ENCODE measurements around the gene UBE2D1. TPM values are rescaled to one million over a fixed set of nuclear protein-coding genes. Genes with fewer than 3 reads are reported as not detected.
A peak's percentile ranks its signal among the peaks of the same experiment; 100 is the strongest.

Gene UBE2D1
- total and polyA plus RNA-seq, 2 of the 13 experiments (the other 11 are each of a cell fraction or from before 2014, with no cell fraction given) = 6.2 to 13.8 TPM

DNA sequence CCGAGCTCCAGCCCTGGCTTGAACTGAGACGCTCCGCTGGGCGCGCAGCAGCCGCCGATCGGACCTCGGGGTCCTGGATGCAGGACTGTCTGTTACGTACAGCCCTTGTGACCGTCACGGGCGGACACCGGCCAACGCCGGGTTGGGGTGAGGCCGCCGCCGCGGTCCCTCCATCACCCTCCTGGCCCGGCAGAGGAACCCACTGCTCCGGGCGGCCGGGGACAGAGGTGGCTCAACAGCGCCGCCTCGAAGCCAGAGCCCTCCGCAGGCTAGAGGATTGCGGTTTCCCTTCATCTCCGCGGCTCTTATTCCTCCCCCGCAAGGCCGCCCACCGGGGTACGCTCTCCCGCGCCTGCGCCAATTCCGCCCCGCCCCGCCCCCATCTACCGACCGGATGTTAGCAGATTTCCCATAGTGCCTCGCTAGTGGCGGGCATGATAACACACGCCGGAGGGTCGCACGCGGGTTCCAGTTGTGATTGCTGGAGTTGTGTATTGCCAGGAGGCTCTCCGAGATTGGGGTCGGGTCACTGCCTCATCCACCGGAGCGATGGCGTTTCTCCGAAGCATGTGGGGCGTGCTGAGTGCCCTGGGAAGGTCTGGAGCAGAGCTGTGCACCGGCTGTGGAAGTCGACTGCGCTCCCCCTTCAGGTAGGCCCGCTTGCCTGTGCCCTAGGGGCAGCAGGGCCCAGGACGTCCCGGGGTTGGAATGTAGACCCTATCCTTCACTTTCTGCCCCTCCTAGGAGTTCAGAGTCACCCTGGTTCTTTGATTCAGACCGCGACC, 50.4 kb downstream of the UBE2D1 start, which contains the start of gene TFAM (continued):
- TF ChIP-seq U2AF2 (IDR thresholded peaks at IDR 0.05; ENCODE audit: low read depth, low read length) (no peak), HHEX (CRISPR knock-in tag; IDR thresholded peaks at IDR 0.05) (0 out of 2 replicates have a peak, but pooled peaks have one; percentile 15), MATR3 (CRISPR knock-in tag; IDR thresholded peaks at IDR 0.05) (no peak), TOE1 (CRISPR knock-in tag; IDR thresholded peaks at IDR 0.05) (no peak), ZFP90 (CRISPR knock-in tag; IDR thresholded peaks at IDR 0.05; ENCODE audit: borderline replicate concordance) (peak; percentile 62; the same call in 1 of the 2 replicates), NR2F6 (IDR thresholded peaks at IDR 0.05) (no peak; the same call in 1 of the 2 replicates), NR2F6 (CRISPR knock-in tag; IDR thresholded peaks at IDR 0.05) (no peak; the same call in 1 of the 2 replicates), ZNF30 (CRISPR knock-in tag; IDR thresholded peaks at IDR 0.05) (no peak), ZSCAN9 (CRISPR knock-in tag; IDR thresholded peaks at IDR 0.05; ENCODE audit: borderline replicate concordance) (peak; percentile 53; the same call in 1 of the 2 replicates), KLF13 (CRISPR knock-in tag; IDR thresholded peaks at IDR 0.05) (no peak), TRIM24 (CRISPR knock-in tag; IDR thresholded peaks at IDR 0.05) (no peak), SNRNP70 (IDR thresholded peaks at IDR 0.05; ENCODE audit: low read depth, low read length) (no peak), ZBTB8A (CRISPR knock-in tag; IDR thresholded peaks at IDR 0.05; ENCODE audit: borderline replicate concordance, low read depth) (no peak), NFYC (CRISPR knock-in tag; IDR thresholded peaks at IDR 0.05) (no peak; the same call in 1 of the 2 replicates), KDM6A (CRISPR knock-in tag; IDR thresholded peaks at IDR 0.05; ENCODE audit: low read depth) (no peak), MBD4 (IDR thresholded peaks at IDR 0.05; ENCODE audit: borderline replicate concordance, low read length) (no peak), CBFB (CRISPR knock-in tag; IDR thresholded peaks at IDR 0.05) (peak; percentile 86; the same call in 1 of the 2 replicates), ZSCAN25 (CRISPR knock-in tag; IDR thresholded peaks at IDR 0.05) (peak; percentile 42; the same call in 1 of the 2 replicates), TOPORS (CRISPR knock-in tag; IDR thresholded peaks at IDR 0.05) (peak; percentile 93; the same call in 1 of the 2 replicates), ZNF772 (CRISPR knock-in tag; IDR thresholded peaks at IDR 0.05) (0 out of 2 replicates have a peak, but pooled peaks have one; percentile 27), RARA (CRISPR knock-in tag; IDR thresholded peaks at IDR 0.05) (0 out of 2 replicates have a peak, but pooled peaks have one; percentile 14), FOSL1 (CRISPR knock-in tag; IDR thresholded peaks at IDR 0.05; ENCODE audit: borderline replicate concordance) (no peak), RFX5 (IDR thresholded peaks at IDR 0.05; ENCODE audit: low read depth, low read length) (no peak), PCBP1 (IDR thresholded peaks at IDR 0.05; ENCODE audit: borderline replicate concordance, low read depth, low read length) (peak; percentile 83; the same call in 1 of the 2 replicates), XRCC5 (optimal IDR thresholded peaks at IDR 0.05; ENCODE audit: low read length) (peak; percentile 54), ZNF121 (CRISPR knock-in tag; IDR thresholded peaks at IDR 0.05) (peak; percentile 49)
- TF ChIP-seq, protein P1, sequence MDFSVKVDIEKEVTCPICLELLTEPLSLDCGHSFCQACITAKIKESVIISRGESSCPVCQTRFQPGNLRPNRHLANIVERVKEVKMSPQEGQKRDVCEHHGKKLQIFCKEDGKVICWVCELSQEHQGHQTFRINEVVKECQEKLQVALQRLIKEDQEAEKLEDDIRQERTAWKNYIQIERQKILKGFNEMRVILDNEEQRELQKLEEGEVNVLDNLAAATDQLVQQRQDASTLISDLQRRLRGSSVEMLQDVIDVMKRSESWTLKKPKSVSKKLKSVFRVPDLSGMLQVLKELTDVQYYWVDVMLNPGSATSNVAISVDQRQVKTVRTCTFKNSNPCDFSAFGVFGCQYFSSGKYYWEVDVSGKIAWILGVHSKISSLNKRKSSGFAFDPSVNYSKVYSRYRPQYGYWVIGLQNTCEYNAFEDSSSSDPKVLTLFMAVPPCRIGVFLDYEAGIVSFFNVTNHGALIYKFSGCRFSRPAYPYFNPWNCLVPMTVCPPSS (IDR thresholded peaks at IDR 0.05) = no peak
- TF ChIP-seq, protein P2, sequence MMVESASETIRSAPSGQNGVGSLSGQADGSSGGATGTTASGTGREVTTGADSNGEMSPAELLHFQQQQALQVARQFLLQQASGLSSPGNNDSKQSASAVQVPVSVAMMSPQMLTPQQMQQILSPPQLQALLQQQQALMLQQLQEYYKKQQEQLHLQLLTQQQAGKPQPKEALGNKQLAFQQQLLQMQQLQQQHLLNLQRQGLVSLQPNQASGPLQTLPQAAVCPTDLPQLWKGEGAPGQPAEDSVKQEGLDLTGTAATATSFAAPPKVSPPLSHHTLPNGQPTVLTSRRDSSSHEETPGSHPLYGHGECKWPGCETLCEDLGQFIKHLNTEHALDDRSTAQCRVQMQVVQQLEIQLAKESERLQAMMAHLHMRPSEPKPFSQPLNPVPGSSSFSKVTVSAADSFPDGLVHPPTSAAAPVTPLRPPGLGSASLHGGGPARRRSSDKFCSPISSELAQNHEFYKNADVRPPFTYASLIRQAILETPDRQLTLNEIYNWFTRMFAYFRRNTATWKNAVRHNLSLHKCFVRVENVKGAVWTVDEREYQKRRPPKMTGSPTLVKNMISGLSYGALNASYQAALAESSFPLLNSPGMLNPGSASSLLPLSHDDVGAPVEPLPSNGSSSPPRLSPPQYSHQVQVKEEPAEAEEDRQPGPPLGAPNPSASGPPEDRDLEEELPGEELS (CRISPR knock-in tag; IDR thresholded peaks at IDR 0.05) = 0 out of 2 replicates have a peak, but pooled peaks have one; percentile 9

Data from HepG2 (cell line).